Measurements from ENCODE around the gene CRYBG1. TPM values are rescaled to one million over a fixed set of nuclear protein-coding genes. Genes with fewer than 3 reads are reported as not detected.

The CRYBG1 gene
- polyA plus RNA-seq, 2 of the 4 experiments (the other 2 are of a cell fraction): 0.31 to 0.37 TPM

- DNase-seq (ENCODE audit: low read depth in 1 of 2, low spot score in 1 of 2): peak; percentile 27 to 31
- Histone ChIP-seq H3K4me2 (peak overlapping the region; percentile 29), H3K9me3 (no peaks in the 10 kb centered on the region), H3K4me3 (no peak overlapping the region), H3K27ac (peak overlapping the region; percentile 54 to 78; a peak in 5 of 6 replicates), H3K4me1 (peaks cover 13% of the 10 kb centered on the region)
- TF ChIP-seq MAFK (IDR thresholded peaks at IDR 0.05; ENCODE audit: partially characterized antibody) (peak; percentile 50), ZC3H11A (IDR thresholded peaks at IDR 0.05) (no peak), USF2 (IDR thresholded peaks at IDR 0.05) (no peak), POLR2AphosphoS2 (conservative IDR thresholded peaks at IDR 0.05; ENCODE audit: low read length) (no peak), FOXS1 (CRISPR knock-in tag; IDR thresholded peaks at IDR 0.05) (no peak), FOSL2 (IDR thresholded peaks at IDR 0.05) (0 out of 2 replicates have a peak, but pooled peaks have one; percentile 47), FOSL2 (CRISPR knock-in tag; IDR thresholded peaks at IDR 0.05) (peak; percentile 49; the same call in 1 of the 2 replicates), TFCP2L1 (CRISPR knock-in tag; IDR thresholded peaks at IDR 0.05) (no peak), HOXB13 (CRISPR knock-in tag; IDR thresholded peaks at IDR 0.05; ENCODE audit: low read depth) (no peak)
- TF ChIP-seq, protein P1, sequence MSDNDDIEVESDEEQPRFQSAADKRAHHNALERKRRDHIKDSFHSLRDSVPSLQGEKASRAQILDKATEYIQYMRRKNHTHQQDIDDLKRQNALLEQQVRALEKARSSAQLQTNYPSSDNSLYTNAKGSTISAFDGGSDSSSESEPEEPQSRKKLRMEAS (IDR thresholded peaks at IDR 0.05): peak; percentile 44; the same call in 1 of the 2 replicates
- ChIA-PET POLR2A (no interaction called here), CTCF (interaction anchor here (0.9 kb wide), 1 partner anchor 46 kb away, joined by 4 read pairs; no protein-coding TSS in a partner anchor)
- ATAC-seq: peak; percentile 82 to 87
- FAIRE-seq: no peak
- 83% methylated on average over 10 of the region's 14 CpGs for WGBS (ENCODE audit: missing lambda C conversion rate)
Measured at GRCh38 chr6:106519460-106520394, 159.2 kb downstream of the CRYBG1 start.

DNA sequence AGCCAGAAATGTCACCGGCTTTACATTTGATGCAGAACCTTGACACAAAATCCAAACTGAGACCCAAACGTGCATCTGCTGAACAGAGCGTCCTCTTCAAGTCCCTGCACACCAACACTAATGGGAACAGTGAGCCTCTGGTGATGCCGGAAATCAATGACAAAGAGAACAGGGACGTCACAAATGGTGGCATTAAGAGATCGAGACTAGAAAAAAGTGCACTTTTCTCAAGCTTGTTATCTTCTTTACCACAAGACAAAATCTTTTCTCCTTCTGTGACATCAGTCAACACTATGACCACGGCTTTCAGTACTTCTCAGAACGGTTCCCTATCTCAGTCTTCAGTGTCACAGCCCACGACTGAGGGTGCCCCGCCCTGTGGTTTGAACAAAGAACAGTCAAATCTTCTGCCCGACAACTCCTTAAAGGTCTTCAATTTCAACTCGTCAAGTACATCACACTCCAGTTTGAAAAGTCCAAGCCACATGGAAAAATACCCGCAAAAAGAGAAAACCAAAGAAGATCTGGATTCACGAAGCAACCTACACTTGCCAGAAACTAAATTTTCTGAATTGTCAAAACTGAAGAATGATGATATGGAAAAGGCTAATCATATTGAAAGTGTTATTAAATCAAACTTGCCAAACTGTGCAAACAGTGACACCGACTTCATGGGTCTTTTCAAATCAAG lies 160.3 kb downstream of the CRYBG1 start:
- POLR2A ChIA-PET: no interaction called here
- peaks cover 19% of the 10 kb centered on the region for H3K4me1 ChIP-seq
- FAIRE-seq (no peak), ATAC-seq (no peak), DNase-seq (ENCODE audit: low read depth in 1 of 2, low spot score in 1 of 2) (no peak)
- TF ChIP-seq RAD21 (conservative IDR thresholded peaks at IDR 0.05 in 1 of 2, IDR thresholded peaks at IDR 0.05 in 1 of 2) (no peak), EHMT2 (IDR thresholded peaks at IDR 0.05; ENCODE audit: low read depth) (no peak), MYC (IDR thresholded peaks at IDR 0.05; ENCODE audit: borderline replicate concordance, low read length) (no peak), CHD2 (IDR thresholded peaks at IDR 0.05; ENCODE audit: low read length, partially characterized antibody) (no peak), CHD4 (IDR thresholded peaks at IDR 0.05; ENCODE audit: borderline replicate concordance) (no peak), NR3C1 (IDR thresholded peaks at IDR 0.05) (no peak), CBX2 (IDR thresholded peaks at IDR 0.05; ENCODE audit: borderline replicate concordance, low read depth) (no peak), BHLHE40 (IDR thresholded peaks at IDR 0.05; ENCODE audit: low read depth, low read length) (no peak), CEBPB (IDR thresholded peaks at IDR 0.05) (no peak), RFX5 (IDR thresholded peaks at IDR 0.05) (no peak), FOSB (CRISPR knock-in tag; IDR thresholded peaks at IDR 0.05) (no peak)
- TF ChIP-seq, protein P2, sequence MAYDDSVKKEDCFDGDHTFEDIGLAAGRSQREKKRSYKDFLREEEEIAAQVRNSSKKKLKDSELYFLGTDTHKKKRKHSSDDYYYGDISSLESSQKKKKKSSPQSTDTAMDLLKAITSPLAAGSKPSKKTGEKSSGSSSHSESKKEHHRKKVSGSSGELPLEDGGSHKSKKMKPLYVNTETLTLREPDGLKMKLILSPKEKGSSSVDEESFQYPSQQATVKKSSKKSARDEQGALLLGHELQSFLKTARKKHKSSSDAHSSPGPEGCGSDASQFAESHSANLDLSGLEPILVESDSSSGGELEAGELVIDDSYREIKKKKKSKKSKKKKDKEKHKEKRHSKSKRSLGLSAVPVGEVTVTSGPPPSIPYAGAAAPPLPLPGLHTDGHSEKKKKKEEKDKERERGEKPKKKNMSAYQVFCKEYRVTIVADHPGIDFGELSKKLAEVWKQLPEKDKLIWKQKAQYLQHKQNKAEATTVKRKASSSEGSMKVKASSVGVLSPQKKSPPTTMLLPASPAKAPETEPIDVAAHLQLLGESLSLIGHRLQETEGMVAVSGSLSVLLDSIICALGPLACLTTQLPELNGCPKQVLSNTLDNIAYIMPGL (CRISPR knock-in tag; IDR thresholded peaks at IDR 0.05; ENCODE audit: borderline replicate concordance): no peak
- no peak overlapping the region for H3K4me2 ChIP-seq
- 88% methylated on average over 15 of the region's 15 CpGs for WGBS (ENCODE audit: missing lambda C conversion rate)
- CTCF ChIA-PET: interaction anchor here (0.6 kb wide), 1 partner anchor 263 kb away, joined by 4 read pairs; no protein-coding TSS in a partner anchor
- no peak overlapping the region for H3K4me3 ChIP-seq
- no peak overlapping the region for H3K27ac ChIP-seq
- no peaks in the 10 kb centered on the region for H3K9me3 ChIP-seq

Data from A549 (cell line).